GM12878 (cell line): Measurements from ENCODE around the gene FAAH2. TPM values are rescaled to one million over a fixed set of nuclear protein-coding genes. Genes with fewer than 3 reads are reported as not detected.

Experiments
- ATAC-seq: fragments of 200-7000 bp; cut with Tn5 transposase; 3 replicates; pipeline ENCODE4 v1.9.1; 2020; ENCODE audit warnings: mild to moderate bottlenecking, moderate library complexity
- BruUV-seq: library from RNA; stranded (reverse); fragments of 400-500 nt; replicated peaks from 2 replicates; lab custom pipeline; 2021; lab: Mats Ljungman, UMichigan
- CTCF ChIA-PET: fragments of 300-600 bp; sonication (Branson Sonifier 250); formaldehyde crosslinking; extraction: SDS; loops from one replicate; lab custom pipeline; 2021; ENCODE audit warnings: inconsistent platforms; lab: Yijun Ruan, JAX
- POLR2A ChIA-PET: fragments of 350-600 bp; formaldehyde crosslinking; extraction: SDS; loops from one replicate; lab custom pipeline; 2021; ENCODE audit warnings: inconsistent platforms; lab: Charles Lee
- RAD21 ChIA-PET: fragments of 300-600 bp; sonication (Branson Sonifier 250); formaldehyde crosslinking; loops from one replicate; lab custom pipeline; 2023; ENCODE audit warnings: antibody characterized with exemption; ENCODE audit not compliant: unreplicated experiment; lab: Charles Lee
- SMC1A ChIA-PET: fragments of 300-600 bp; sonication (Branson Sonifier 250); formaldehyde crosslinking; loops from one replicate; lab custom pipeline; 2023; ENCODE audit not compliant: unreplicated experiment, uncharacterized antibody; lab: Charles Lee
- DNase-seq: peaks from one replicate; pipeline ENCODE4 v3.0.0-alpha.2; 2011; ENCODE audit warnings: low read depth, low spot score
- FAIRE-seq: peaks from 3 replicates; lab custom pipeline; 2011; peaks lifted over from hg19 to GRCh38; lab: Jason Lieb, UNC
- H2AFZ ChIP-seq: 2 replicates; pipeline ENCODE4 v1.6.0; 2011; ENCODE audit warnings: low read depth, low read length, control low read depth; ENCODE audit not compliant: control insufficient read depth
- H3K27ac ChIP-seq: 2 replicates; pipeline ENCODE4 v1.5.1; 2011; ENCODE audit warnings: control low read depth; ENCODE audit not compliant: control insufficient read depth, insufficient read depth
- H3K27me3 ChIP-seq, 2 experiments: replicated peaks in 1 of 2; 2 replicates each; pipeline versions ENCODE4 v1.6.0 to v1.6.1; 2011; ENCODE audit warnings: low read length in 1 of 2; ENCODE audit not compliant: control insufficient read depth in 2 of 2, insufficient read depth in 2 of 2
- H3K36me3 ChIP-seq, 2 experiments: 2 replicates each; pipeline ENCODE4 v1.5.1; 2011; ENCODE audit warnings: low read length in 1 of 2; ENCODE audit not compliant: control insufficient read depth in 2 of 2, insufficient read depth in 2 of 2
- H3K4me1 ChIP-seq: 2 replicates; pipeline ENCODE4 v1.6.1; 2011; ENCODE audit warnings: mild to moderate bottlenecking, low read length, moderate library complexity, mixed read lengths; ENCODE audit not compliant: control insufficient read depth, insufficient read depth
- H3K4me2 ChIP-seq: 2 replicates; pipeline ENCODE4 v1.6.0; 2011; ENCODE audit warnings: control low read depth; ENCODE audit not compliant: control insufficient read depth, insufficient read depth
- H3K4me3 ChIP-seq: fragments of 200-600 bp; sonication (generic); 2 replicates; pipeline ENCODE4 v1.5.1; 2016
- H3K79me2 ChIP-seq: 2 replicates; pipeline ENCODE4 v1.6.0; 2011; ENCODE audit warnings: low read length; ENCODE audit not compliant: control insufficient read depth, insufficient read depth
- H3K9ac ChIP-seq: 2 replicates; pipeline ENCODE4 v1.8.0; 2011; ENCODE audit warnings: low read length, control low read depth, mixed read lengths; ENCODE audit not compliant: control insufficient read depth, insufficient read depth
- H3K9me3 ChIP-seq: replicated peaks from 3 replicates; pipeline ENCODE4 v1.5.1; 2011; ENCODE audit warnings: mild to moderate bottlenecking, low read length; ENCODE audit not compliant: control insufficient read depth, insufficient read depth
- H4K20me1 ChIP-seq: 2 replicates; pipeline ENCODE4 v1.6.0; 2011; ENCODE audit not compliant: control insufficient read depth, insufficient read depth
- ATF2 ChIP-seq: IDR thresholded peaks from 2 replicates; pipeline ENCODE4 v1.6.1; 2012; ENCODE audit warnings: low read length, inconsistent platforms
- ATF7 ChIP-seq: fragments of 450-650 bp; IDR thresholded peaks from 2 replicates; pipeline ENCODE4 v1.6.1; 2016; ENCODE audit warnings: low read depth, mild to moderate bottlenecking
- CBFB ChIP-seq: IDR thresholded peaks from 2 replicates; pipeline ENCODE4 v1.6.1; 2016; ENCODE audit warnings: antibody characterized with exemption, low read depth
- CBX3 ChIP-seq: fragments of 200-600 bp; sonication (generic); IDR thresholded peaks from 2 replicates; pipeline ENCODE4 v1.6.1; 2016; ENCODE audit warnings: low read depth, borderline replicate concordance
- CEBPB ChIP-seq, 2 experiments: fragments of 150-350 bp in 1 of 2; IDR thresholded peaks; 2 replicates each; pipeline ENCODE4 v1.6.1; 2012 to 2014; ENCODE audit warnings: low read depth in 2 of 2, low read length in 2 of 2, borderline replicate concordance in 1 of 2, inconsistent platforms in 1 of 2
- DPF2 ChIP-seq: fragments of 450-650 bp; IDR thresholded peaks from 2 replicates; pipeline ENCODE4 v1.6.1; 2017; ENCODE audit warnings: mild to moderate bottlenecking
- FOXM1 ChIP-seq: IDR thresholded peaks from 2 replicates; pipeline ENCODE4 v1.6.1; 2012; ENCODE audit warnings: low read depth, mild to moderate bottlenecking, inconsistent platforms, low read length, moderate library complexity
- IRF5 ChIP-seq: fragments of 450-650 bp; IDR thresholded peaks from 2 replicates; pipeline ENCODE4 v1.6.1; 2017; ENCODE audit warnings: borderline replicate concordance
- LARP7 ChIP-seq: fragments of 450-650 bp; IDR thresholded peaks from 2 replicates; pipeline ENCODE4 v1.6.1; 2017; ENCODE audit warnings: mild to moderate bottlenecking
- MYC ChIP-seq: IDR thresholded peaks from 2 replicates; pipeline ENCODE4 v1.6.1; 2011; ENCODE audit warnings: mild to moderate bottlenecking, low read length, moderate library complexity, inconsistent platforms; ENCODE audit not compliant: insufficient read depth, insufficient replicate concordance, insufficient read length, severe bottlenecking
- PKNOX1 ChIP-seq: fragments of 450-650 bp; IDR thresholded peaks from 2 replicates; pipeline ENCODE4 v1.6.1; 2016; ENCODE audit warnings: mild to moderate bottlenecking
- RAD21 ChIP-seq: IDR thresholded peaks from 2 replicates; pipeline ENCODE4 v1.6.1; 2011; ENCODE audit warnings: mild to moderate bottlenecking, low read depth, low read length, moderate library complexity; ENCODE audit not compliant: insufficient read depth
- RBBP5 ChIP-seq: fragments of 200-600 bp; sonication (generic); conservative IDR thresholded peaks from 2 replicates; pipeline ENCODE4 v1.6.1; 2016
- SP1 ChIP-seq: IDR thresholded peaks from one replicate; pipeline ENCODE4 v1.6.1; 2011; ENCODE audit warnings: low read depth, low read length
- SREBF1 ChIP-seq: IDR thresholded peaks from 2 replicates; pipeline ENCODE4 v1.6.1; 2012; ENCODE audit warnings: mild to moderate bottlenecking, low read length
- SRF ChIP-seq, 2 experiments: IDR thresholded peaks; 2 replicates each; pipeline ENCODE4 v1.6.1; 2011; ENCODE audit warnings: low read depth in 2 of 2, low read length in 2 of 2, mild to moderate bottlenecking in 1 of 2, moderate library complexity in 1 of 2
- TCF12 ChIP-seq: IDR thresholded peaks from 2 replicates; pipeline ENCODE4 v1.6.1; 2011; ENCODE audit warnings: low read depth, mild to moderate bottlenecking, low read length
- YBX1 ChIP-seq: fragments of 450-650 bp; IDR thresholded peaks from 2 replicates; pipeline ENCODE4 v1.6.1; 2016; ENCODE audit warnings: antibody characterized with exemption
- ZNF274 ChIP-seq: IDR thresholded peaks from one replicate; pipeline ENCODE4 v1.8.0; 2011; ENCODE audit not compliant: insufficient read length, insufficient read depth
- WGBS: methylation state at CpG from one replicate; pipeline ENCODE4 v1.1.6; 2016; ENCODE audit warnings: low lambda C conversion rate; ENCODE audit not compliant: insufficient replicate concordance, insufficient coverage; ENCODE audit errors: missing lambda C conversion rate; 5-methylcytosine and 5-hydroxymethylcytosine counted together
- in situ Hi-C: fragments of 300-500 bp; cut with MboI; formaldehyde crosslinking; loops from 9 replicates; pipeline ENCODE4 v1.14.3; 2018; ENCODE audit warnings: mixed read lengths
- intact Hi-C: fragments of 100-400 bp; cut with micrococcal nuclease; formaldehyde crosslinking; loops from one replicate; pipeline ENCODE4 v1.14.2; 2022; ENCODE audit not compliant: unreplicated experiment
- polyA plus RNA-seq, 11 experiments: library from polyadenylated mRNA; depleted of rRNA in 4 of 11; unstranded in 6 of 11; stranded (reverse) in 5 of 11; fragments of >200 nt; fragmentation: Nextera tagmentation in 4 of 11; fragmentation: Illumina TruSeq in 1 of 11; extraction: Ambion mirVana in 4 of 11; extraction: Trizol in 1 of 11; gene quantifications; 1 replicate in 1 of 11; 2 replicates in 10 of 11; pipeline versions ENCODE4 v1.2.1 to v1.2.3, GENCODE V29; 2011 to 2016; ENCODE audit warnings: inconsistent platforms in 2 of 11, missing spikeins in 2 of 11, low read depth in 1 of 11
- total RNA-seq, 4 experiments: library from RNA; depleted of rRNA in 3 of 4; stranded (reverse); fragments of >200 nt in 3 of 4; fragmentation: Illumina TruSeq in 1 of 4; extraction: Trizol in 1 of 4; gene quantifications; 2 replicates each; pipeline versions ENCODE4 v1.2.1 to v1.2.3, GENCODE V29; 2013 to 2021
- TF ChIP-seq, protein P1 (sequence below): fragments of 450-650 bp; IDR thresholded peaks from 2 replicates; pipeline ENCODE4 v1.6.1; 2017; ENCODE audit warnings: antibody characterized with exemption, mild to moderate bottlenecking, moderate library complexity

Gene FAAH2
- total and polyA plus RNA-seq, 10 of the 15 experiments (the other 5 are each of a cell fraction or from before 2014, with no cell fraction given) = 0.88 to 5.4 (median 1.5) TPM

DNA sequence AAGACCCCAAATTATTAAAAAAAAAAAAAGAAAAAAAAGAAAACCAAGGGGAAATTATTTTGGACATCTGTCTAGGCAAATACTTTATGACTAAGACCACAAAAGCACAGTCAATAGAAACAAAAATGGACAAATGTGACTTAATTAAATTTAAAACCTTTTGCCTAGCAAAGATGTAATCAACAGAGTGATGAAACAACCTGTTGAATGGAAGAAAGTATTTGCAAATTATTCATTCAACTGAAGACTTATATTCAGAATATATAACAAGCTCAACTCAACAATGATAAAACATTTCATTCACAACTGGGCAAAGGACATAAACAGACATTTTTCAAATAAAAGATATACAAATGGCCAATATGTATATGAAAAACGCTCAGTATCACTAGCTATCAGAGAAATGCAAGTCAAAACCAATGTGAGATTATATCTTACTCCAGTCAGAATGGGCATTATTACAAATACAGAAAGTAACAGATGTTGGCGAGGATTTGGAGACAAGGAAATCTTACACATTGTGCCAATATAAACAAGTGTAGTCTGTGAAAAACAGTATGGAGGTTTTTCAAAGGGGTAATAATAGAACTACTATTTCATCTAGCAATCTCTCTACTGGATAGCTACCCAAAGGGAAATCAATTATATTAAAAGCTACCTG, 67.1 kb downstream of the FAAH2 start:
- in situ Hi-C loops = loop anchor here (25.0 kb wide), 1 partner anchor 934 kb away; no protein-coding TSS in a partner anchor
- WGBS = 0% methylated on average over 2 of the region's 2 CpGs
- SMC1A ChIA-PET = interaction anchor here (1.0 kb wide), 1 partner anchor 8 kb away, joined by 3 read pairs; no protein-coding TSS in a partner anchor

More for the DNA sequence above, 67.1 kb downstream of the FAAH2 start:
- ChIA-PET POLR2A (no interaction called here), CTCF (no interaction called here), RAD21 (no interaction called here)
- Histone ChIP-seq H3K4me3 (no peak overlapping the region), H2AFZ (no peak overlapping the region), H3K79me2 (no peaks in the 10 kb centered on the region), H3K9ac (no peak overlapping the region), H3K4me1 (no peaks in the 10 kb centered on the region), H4K20me1 (no peaks in the 10 kb centered on the region)
- no TSS peak for BruUV-seq
- intact Hi-C loops = loop anchor here (10.0 kb wide), 1 partner anchor 99 kb away; no protein-coding TSS in a partner anchor
- TF ChIP-seq ZNF274 (no peak), CEBPB (IDR thresholded peaks at IDR 0.05; ENCODE audit: borderline replicate concordance in 1 of 2, low read depth in 2 of 2, low read length in 2 of 2) (no peak), CBX3 (no peak), YBX1 (no peak), RAD21 (no peak), SP1 (no peak), PKNOX1 (no peak), LARP7 (no peak), SREBF1 (no peak), ATF2 (no peak), FOXM1 (no peak), SRF (IDR thresholded peaks at IDR 0.05; ENCODE audit: low read depth in 2 of 2, low read length in 2 of 2) (no peak), TCF12 (no peak), ATF7 (no peak), CBFB (no peak), MYC (no peak), RBBP5 (no peak), IRF5 (no peak), DPF2 (no peak)
- TF ChIP-seq, protein P1, sequence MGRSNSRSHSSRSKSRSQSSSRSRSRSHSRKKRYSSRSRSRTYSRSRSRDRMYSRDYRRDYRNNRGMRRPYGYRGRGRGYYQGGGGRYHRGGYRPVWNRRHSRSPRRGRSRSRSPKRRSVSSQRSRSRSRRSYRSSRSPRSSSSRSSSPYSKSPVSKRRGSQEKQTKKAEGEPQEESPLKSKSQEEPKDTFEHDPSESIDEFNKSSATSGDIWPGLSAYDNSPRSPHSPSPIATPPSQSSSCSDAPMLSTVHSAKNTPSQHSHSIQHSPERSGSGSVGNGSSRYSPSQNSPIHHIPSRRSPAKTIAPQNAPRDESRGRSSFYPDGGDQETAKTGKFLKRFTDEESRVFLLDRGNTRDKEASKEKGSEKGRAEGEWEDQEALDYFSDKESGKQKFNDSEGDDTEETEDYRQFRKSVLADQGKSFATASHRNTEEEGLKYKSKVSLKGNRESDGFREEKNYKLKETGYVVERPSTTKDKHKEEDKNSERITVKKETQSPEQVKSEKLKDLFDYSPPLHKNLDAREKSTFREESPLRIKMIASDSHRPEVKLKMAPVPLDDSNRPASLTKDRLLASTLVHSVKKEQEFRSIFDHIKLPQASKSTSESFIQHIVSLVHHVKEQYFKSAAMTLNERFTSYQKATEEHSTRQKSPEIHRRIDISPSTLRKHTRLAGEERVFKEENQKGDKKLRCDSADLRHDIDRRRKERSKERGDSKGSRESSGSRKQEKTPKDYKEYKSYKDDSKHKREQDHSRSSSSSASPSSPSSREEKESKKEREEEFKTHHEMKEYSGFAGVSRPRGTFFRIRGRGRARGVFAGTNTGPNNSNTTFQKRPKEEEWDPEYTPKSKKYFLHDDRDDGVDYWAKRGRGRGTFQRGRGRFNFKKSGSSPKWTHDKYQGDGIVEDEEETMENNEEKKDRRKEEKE = no peak
- TF ChIP-seq, all 136 proteins: peak for 0
- no peaks in the 10 kb centered on the region for H3K36me3 ChIP-seq
- FAIRE-seq = no peak
- no peak overlapping the region for H3K27ac ChIP-seq
- H3K27me3 ChIP-seq = no peaks in the 10 kb centered on the region
- DNase-seq = no peak
- no peak overlapping the region for H3K4me2 ChIP-seq
- no peaks in the 10 kb centered on the region for H3K9me3 ChIP-seq
- no peak for ATAC-seq
